Stimulated activated CD4-positive, alpha-beta T cell treated with anti-CD3 and anti-CD28 coated beads, Interleukin-1b, Interleukin-23, amount 100 ng/mL, for 48 hours (primary cell): ENCODE results near the gene HOTAIR.

ENCODE experiments used
- DNase-seq: peaks from one replicate; pipeline ENCODE4 v3.0.0-alpha.2; 2020

The HOTAIR gene

DNA sequence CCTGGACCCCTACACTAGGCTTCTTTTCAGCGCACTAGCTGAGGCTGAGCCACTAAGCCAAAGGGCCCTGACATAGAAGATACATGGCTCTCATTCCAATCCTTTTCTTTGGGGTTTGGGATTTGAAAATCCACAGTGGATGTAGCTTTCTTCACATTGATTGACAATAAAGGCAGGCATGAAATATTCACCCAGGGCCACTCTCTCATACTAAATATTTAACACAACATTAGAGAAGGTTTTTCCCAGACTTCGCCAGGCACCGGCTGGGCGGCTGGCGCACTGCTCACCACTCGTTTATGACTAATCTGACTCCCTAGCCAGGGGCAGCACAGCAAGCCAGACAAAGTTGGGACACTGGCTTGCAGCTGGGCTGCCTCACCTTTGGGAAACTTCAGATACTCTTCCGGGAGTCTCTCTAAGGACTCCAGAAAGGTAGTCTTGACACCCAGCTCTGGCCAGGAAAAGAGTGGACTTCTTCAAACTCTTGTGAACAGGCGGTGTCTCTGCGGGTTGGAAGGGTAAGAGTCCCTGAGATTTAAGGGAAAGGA lies 2.5 kb downstream of the HOTAIR start:
- no peak for DNase-seq

DNA sequence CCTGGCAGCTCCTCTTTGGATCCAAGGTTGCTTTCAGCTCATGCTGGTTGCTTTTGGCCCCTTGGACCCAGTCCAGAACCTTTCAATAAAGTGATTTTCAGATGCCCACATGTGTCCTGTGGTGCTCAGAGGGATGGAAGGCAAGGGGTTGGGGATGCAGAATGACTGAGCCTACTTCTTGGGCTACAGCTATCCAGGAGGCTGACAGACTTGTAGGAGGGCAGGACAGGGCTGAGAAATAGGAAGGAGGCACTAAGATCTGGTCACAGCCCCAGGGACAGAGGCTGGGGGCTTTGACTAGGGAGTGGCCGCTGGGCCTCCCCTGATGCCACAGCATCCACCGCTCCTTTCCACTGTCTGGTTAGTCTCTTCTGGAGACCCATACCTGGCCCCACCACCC lies 3.1 kb downstream of the HOTAIR start:
- no peak for DNase-seq

DNA sequence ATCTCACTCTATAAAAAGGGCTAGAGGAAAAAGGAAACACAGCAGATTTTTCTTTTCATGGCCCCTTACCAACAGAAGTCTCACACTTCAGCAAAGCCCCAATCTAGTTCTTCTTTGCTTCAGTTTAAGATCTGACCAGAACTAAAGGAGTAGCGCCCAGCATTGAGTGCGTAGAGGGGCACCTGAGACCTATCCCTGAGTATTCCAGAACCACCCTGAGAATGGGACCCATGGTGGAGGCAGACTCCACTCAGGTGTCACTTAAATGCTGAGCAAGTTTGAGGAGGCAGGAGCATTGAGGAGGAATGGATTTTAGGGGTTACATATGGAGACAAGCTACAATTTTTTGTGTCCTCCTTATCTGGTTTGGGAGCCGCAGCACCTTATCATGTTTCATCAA lies 3.6 kb downstream of the HOTAIR start:
- DNase-seq, result no peak

- DNase-seq, result no peak
These were observed 4.3 kb downstream of the HOTAIR start for GRCh38 chr12:53970451-53970850.

DNA sequence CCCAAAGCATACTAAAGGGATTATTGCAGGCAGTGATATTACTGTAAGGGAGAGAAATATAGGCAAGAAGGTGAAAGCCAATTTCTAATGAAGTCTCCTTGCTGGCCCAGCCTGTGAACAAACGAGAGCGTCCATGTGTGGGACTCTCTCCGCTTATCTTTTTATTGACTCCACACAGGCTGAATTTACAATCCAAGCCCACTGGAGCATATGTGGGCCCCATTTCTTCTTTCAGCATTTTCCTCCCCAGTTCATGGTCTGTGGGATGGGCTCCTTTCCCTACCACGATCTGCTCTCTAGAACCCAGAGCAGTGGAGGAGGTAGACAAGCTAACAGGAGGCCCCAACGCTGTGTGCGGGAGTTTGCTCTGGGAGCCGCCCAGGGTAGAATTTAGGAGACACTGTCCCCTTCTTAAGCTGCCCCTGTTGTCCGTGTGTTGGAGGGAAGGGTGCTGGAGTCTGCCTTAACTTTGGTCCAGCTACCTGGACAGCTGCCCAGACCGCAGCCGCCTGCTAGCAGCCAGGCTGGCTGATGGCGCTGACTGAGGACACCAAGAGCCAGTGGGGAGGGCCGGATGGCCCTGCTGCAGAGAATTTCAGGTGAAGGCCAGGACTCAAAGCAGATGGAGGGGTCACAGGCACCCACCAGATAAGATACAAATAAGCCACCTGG lies 5.0 kb downstream of the HOTAIR start:
- DNase-seq, result no peak

- DNase-seq, result no peak
These were observed 6.3 kb downstream of the HOTAIR start for GRCh38 chr12:53968214-53969127.

GRCh38 chr12:53967421-53967925 lies 7.3 kb downstream of the HOTAIR start:
- no peak for DNase-seq

- DNase-seq, result no peak
These were observed 8.2 kb downstream of the HOTAIR start for GRCh38 chr12:53966385-53967133.

- no peak for DNase-seq
These were observed 8.7 kb downstream of the HOTAIR start for GRCh38 chr12:53966085-53966384.

DNA sequence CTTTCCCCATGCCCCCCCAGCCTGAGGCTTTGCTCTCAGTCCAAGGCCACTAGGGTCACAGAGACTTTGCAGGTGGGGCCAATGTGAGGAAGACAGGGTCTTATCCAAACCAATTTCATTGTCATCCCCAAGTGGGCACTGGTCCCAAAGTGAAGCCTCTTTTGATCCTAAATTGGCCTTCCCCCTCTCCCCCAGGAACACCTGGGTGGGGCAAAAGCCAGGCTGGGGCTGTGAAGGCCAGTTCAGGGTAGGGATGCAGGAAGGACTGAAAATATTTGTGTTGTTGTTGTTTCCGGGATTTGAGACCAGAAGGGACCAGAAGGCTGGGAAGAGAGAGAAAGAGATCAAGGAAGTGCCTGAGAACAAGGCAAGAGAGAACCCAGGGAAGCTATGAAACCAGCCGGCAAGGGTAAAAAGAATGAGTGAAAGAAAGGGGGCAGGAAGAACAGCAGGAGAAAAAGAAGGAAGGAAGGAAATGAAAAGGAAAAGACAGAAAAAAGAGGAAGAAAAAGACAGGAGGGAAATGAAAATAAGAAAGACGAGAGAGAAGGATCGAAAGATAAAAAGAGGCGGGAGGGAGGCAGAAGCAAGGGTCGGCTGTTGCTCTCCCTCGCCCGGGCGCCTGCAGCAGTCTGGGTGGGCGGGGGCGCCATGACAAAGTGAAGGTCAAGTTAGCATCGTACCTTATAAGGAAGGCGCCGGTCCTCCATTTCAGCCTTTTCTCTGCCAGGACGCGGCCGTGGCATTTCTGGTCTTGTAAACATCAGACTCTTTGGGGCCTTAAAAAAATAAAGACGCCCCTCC lies 9.3 kb downstream of the HOTAIR start:
- DNase-seq, result no peak

- DNase-seq, result no peak
These were observed 10.4 kb downstream of the HOTAIR start for GRCh38 chr12:53964315-53964713.

- no peak for DNase-seq
These were observed 11.1 kb downstream of the HOTAIR start for GRCh38 chr12:53963434-53964314.

DNA sequence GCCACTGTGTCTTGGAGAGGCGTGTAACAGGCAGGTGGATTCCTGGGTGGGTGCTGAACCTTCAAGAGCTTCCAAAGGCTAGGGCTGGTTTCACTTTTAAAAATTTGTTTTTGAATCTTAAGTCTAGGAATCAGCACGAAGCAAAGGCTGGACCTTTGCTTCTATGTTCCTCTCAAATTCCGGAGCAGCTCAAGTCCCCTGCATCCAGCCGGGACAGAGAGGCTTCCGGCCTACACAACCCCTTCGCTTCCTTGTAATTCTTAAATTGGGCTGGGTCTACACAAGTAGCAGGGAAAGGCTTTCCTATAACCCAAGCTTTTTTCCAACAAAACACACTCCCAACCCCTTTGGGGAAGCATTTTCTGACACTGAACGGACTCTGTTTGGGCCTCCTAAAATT lies 11.7 kb downstream of the HOTAIR start:
- DNase-seq, result no peak

DNA sequence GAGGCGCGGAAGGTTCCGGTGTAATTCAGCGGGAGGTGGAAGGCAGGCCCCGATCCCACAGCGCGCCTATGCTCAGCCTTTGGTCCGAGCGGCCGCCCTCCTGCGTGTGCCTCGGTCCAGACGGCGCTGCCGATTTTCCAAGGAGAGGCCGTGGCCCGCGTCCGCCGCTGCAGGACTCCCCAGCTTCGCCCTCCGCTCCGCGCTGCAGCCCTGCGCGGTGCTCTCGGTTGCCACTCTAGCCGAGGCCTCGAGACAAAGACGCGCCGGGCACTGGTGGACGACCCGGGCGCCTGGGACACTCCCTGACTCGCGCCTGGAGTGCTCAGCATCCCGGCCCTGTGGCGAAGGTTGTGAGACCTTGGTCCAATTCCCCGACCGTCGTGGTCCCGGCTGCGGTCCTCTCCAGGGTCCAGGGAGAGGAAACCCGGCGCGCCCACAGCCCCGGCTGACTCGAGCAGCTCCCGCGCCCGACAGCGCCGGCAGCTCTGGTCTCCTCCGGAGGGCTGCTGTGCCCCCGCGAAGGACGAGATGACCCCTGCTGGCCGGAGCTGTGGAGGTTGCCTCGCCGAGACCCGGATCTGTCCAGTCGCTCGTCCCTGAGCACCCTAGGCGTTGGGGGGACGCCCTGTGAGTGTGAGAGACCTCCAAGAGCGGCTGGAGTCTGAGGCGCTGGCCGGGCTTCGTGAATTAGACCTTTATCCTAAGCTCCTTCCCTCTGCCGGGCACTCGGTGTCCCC lies 13.6 kb downstream of the HOTAIR start:
- no peak for DNase-seq

DNA sequence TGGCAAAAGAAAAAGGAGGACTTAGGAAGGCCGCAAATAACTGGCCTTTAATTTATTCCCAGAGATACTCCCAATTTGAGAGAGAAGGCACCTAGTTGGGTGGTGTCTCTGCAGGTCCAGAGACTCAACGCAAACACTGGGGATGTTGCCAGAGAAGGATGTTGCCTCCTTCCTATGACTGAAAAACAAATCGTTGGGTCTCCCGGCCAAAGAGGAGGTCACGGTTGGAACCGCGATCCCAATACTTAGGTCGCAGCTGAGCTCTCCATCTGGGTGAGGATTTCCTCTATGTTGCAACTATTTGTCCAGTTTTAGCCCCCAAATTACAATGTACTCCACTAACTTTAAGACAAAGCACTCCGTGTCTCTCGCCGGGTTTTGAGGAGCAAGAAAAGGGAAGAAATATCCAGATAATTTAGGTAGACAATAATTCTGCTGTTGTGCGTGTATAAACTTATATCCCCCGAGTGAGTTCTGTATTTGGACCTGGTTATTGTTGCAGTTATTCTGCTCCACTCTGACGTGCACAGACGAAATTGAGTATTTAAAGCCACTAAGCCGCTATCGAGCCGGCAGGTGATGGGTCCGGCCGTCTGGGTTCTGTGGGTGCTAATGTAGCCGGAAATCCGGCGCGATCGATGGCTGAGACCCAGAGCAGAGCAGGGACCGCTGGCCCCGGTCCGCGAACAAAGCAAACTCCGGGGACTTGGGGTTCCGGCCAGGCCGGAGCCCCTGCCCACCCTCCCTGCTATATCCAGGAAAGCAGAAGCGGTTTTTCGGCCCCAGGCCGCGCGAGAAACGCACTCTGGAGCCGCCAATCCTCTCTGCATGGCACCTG lies 14.3 kb downstream of the HOTAIR start:
- DNase-seq, result no peak

- DNase-seq, result no peak
These were observed 15.4 kb downstream of the HOTAIR start for GRCh38 chr12:53959314-53959713.

- DNase-seq, result no peak
These were observed 16.6 kb downstream of the HOTAIR start for GRCh38 chr12:53958128-53958527.

- no peak for DNase-seq
These were observed 17.7 kb downstream of the HOTAIR start for GRCh38 chr12:53956914-53957536.

GRCh38 chr12:53956251-53956887 lies 18.4 kb downstream of the HOTAIR start:
- DNase-seq, result no peak
